COLO668 (cell line): ENCODE measurements around the gene SELENOO.

ENCODE experiments used
- DNase-seq: peaks from one replicate; lab custom pipeline; 2025; ENCODE audit not compliant: unreplicated experiment; lab: John Stamatoyannopoulos, UW

The SELENOO gene

DNA sequence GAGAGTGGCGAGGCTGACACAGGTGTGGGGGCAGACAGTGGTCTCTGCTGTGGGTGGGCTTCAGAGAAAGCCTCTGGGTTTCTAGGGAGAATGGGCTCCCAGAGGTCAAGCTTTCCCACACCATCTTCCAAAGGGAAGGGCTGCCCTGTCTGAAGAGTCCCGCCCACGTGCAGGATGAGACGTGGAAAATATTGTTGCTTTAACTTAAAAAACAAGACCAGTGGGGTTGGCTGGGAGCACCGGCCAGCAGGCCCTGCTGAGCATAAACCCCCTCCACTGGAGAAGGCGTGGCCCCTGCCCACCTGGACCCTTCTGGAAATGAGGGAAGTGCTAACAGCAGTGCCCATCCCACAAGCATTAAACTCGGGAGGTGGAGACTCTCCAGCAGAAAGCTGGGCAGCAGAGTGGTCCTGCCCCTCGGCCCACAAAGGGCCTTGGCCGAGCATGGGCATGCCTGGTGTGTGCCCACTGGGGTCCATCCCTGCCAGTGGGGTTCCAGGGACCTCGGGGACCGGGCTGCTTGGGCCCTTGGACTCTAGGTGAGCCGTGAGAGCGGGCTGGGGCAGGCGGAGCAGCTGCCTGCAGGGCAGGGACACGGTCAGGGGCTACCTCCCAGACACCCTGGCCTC is 15.4 kb downstream of the SELENOO start:
- DNase-seq: no peak

DNA sequence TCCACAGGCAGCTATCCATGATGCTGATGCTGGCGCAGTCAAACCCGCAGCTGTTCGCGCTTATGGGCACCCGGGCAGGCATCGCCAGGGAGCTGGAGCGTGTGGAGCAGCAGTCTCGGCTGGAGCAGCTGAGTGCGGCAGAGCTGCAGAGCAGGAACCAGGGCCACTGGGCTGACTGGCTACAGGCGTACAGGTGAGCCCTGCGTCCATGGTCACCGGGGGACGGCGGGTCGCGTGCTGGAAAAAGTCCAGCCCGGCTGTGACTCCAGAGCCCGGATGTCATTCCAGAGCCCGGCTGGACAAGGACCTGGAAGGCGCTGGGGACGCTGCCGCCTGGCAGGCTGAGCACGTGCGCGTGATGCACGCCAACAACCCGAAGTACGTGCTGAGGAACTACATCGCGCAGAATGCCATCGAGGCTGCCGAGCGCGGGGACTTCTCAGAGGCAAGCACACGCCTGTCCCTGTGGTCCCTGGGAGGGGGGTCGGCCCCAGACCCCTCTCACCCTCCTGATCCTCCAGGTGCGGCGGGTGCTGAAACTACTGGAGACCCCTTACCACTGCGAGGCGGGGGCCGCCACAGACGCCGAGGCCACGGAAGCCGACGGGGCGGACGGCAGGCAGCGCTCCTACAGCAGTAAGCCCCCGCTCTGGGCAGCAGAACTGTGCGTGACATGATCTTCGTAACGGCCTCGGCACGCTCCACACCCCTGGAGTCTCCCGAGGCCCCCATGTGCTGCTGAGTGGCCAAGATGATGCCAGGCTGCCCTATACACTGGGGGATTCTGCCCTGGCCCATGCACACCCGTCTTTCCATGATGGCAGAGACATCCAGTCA is 16.1 kb downstream of the SELENOO start:
- no peak for DNase-seq

DNA sequence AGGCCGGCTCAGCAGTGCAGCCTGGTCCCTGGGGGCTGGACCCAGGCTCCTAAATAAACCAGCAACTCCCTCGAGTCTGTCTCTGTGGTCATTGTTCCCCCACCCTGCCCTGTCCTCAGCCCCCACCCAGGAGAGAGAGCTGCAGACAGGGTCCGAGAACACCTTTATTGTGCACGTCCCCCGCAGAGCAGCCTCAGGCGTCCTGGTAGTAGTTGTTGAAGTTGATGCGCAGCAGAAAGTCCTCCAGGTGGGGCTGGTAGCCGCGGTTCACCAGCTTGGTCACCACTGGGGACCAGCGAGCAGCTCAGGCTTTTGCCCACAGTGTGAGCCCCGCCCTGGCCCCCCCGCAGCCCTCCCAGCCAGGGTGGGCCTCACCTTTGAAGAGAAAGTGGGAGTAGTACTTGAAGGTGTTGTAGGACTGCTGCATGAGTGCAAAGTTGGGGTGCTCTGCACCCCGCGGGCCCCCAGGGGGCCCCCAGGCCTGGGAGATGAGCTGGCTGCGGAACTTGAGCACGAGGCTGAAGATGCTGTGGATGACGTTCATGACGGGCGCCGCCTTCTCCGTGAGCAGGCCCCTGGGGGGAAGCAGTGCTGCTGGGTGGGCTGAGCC is 16.8 kb downstream of the SELENOO start:
- no peak for DNase-seq

DNA sequence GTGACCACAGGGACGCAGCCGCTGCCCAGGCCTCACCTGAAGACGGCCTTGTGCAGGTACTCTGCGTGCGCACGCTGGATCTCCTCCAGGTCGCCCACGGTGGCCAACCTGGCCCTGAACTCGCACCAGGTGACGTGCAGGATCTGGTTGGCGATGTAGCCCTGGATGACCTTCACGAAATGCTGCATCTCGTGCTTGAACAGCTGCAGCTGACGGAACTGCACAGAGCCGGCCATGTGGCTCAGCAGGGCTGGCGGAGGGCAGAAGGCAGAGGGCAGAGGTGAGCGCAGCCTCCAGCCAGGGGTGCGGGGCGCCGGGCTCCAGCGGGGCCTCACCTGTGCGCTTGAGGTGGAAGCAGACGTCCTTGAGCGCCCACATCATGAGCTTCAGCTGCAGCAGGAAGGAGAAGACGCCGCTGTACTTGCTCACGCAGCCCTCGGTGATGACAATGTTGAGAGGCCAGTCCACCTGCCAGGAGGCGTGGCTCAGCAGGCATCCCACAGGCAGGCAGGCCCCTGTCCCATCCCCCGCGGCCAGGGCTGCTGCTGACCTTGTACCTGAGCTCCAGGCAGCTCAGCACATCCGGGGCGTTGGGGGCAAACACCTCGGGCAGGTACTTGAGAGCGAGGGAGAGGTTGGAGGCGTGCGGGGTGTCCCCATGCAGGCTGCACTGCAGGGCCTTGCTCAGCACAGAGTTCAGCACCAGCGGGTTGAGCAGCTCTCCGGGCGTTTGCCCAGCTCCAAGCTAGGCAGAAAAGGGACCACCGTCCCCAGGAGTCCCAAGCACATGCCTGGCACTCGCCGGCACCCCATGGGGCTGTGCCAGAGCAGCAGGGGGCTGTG is 17.6 kb downstream of the SELENOO start:
- peak; percentile 71 for DNase-seq

DNA sequence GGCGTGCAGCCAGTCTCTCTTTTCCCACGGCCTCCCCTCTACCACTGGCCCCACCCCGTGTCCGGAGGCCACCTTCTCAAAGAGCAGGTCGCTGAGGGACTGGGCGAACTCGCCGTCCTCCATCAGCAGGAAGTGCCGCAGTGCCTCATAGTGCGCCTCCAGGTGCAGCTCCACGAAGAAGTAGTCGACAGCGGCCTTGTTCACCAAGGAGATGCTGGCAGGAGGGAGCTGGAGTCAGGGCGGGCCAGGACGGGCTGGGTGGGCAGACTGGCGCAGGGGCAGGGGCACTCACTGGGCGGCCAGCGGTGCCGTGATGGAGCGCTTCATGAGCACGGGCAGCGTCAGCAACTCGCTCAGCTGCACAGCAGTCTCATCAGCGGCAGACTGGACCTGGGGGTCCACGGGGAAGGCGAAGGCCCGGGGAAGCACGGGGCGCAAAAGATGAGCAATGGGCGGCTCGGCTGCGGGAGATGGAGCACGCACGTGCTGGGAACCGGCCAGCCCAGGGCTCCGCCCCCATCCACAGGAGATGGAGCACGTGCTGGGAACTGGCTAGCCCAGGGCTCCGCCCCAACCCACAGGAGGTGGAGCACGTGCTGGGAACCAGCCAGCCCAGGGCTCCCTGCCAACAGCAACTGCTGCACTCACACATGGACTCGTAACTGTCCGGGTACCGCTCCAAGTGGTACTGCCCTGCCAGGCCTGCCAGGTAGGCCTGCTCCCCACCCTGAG is 18.4 kb downstream of the SELENOO start:
- peak; percentile 84 for DNase-seq

DNA sequence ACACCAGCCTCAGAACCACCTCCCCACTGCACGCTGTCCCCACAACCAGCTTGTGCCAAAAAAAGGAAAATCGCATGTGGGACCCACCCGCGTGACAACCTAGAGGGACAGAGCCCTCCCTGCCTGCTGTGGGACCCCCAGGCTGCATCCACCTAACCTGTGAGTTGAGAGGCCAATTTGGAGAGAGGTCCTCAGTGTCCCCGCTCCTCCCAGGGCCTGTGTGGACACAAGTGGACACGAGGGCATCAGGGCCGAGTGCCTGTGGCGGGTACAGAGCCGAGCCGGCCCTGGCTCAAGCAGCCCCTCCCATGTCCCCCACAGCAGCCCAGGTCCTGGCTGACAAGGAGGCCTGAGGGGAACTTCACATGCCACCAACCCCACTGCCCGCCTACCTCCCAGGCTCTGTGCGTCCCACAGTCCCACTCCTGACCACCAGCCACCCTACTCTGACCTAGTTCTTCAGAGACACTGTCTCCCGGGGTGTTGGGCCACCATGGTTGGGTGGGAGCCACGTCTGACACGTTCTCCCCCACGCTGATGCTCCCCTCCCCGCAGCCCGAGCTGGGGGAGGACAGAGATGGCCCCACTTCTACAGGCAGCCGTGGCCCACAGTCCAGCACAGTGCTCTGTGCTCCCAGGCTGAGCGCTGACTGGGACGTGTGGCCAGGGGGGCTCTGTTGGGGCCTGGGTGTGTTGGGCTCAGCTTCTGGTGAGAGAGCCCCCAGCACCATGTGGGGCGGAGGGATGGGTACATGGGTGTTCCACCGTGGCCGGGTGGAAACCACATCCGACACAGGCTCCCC is 19.2 kb downstream of the SELENOO start:
- no peak for DNase-seq

DNA sequence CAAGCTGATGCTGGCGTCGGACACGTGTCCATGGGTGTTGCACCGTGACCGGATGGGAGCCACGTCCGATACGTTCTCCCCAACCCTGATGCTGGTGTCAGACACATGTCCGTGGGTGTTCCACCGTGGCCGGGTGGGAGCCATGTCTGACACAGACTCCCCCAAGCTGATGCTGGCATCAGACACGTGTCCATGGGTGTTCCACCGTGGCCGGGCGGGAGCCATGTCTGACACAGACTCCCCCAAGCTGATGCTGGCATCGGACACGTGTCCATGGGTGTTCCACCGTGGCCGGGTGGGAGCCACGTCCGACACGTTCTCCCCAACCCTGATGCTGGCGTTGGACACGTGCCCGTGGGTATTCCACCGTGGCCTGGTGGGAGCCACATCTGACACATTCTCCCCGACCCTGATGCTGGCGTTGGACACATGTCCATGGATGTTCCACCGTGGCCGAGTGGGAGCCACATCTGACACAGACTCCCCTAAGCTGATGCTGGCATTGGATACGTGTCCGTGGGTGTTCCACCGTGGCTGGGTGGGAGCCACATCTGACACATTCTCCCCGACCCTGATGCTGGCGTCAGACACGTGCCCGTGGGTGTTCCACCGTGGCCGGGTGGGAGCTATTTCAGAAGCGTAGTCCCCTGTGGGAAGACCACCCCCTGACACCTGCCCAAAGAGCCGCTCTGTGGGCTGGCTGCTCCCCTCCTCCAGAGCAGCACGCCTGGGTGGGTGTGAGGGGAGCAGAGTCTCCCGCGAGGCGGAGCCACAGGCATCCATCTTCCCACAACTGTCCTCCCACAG is 20.0 kb downstream of the SELENOO start:
- no peak for DNase-seq

DNA sequence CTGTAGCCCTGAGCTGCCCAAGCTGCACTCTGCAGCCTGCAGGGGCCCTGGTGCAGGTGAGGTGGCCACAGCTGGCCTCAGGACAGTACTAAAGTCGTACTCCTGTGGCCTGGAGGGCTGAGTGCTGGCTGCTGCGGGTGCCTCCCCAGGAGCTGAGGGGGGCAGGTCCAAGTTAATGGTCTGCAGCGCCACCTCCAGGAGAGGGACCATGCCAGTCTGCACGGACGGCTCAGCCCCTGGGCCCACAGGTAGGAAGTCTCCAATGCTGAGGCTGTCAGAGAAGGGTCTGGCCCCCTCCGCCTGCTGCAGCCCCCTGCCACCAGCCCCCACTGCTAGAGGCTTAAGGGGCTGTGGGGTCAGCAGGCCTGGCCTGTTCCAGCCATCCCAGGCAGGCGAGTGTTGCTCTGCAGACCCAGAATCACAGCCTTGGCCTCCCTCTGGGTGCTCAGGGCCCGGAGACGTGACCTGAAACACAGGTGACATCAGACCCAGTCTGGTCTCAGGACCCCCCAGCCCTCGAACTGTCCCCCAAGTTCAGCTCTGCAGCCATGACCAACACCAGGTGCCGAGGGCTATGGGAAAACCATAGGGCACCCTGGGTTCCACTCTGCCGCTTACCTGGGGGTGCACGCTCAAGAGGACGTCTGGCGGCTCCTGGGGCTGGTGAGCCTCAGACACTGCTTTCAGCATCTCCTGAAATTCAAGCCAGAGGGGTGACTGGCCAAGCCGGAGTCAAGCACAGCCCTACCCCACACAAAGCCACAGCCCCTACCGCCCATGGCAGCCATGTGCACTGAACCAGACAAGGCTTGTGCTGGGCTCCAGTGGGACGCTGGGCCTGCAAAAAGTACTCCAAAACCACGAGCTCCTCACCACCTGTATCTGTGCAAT is 20.8 kb downstream of the SELENOO start:
- DNase-seq: no peak

DNA sequence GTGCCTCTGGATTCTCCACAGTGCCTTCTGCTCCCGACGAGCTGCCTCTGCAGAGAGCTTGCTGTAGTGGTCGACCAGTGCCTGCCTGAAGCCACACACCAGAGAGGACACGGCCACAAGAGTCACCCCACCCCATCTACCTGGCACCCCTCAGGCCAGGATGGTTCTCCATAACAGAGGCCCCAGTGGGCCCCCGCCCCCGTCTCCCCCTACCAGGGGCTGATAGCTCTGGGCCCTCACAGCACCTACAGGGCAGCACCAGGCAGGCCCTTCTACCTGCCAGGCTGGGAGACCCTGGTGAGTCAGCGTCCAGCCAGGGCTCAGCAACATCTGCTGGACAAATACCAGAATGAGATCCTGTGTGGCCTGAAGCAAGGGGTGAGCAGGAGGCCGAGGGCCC is 21.7 kb downstream of the SELENOO start:
- DNase-seq: no peak

DNA sequence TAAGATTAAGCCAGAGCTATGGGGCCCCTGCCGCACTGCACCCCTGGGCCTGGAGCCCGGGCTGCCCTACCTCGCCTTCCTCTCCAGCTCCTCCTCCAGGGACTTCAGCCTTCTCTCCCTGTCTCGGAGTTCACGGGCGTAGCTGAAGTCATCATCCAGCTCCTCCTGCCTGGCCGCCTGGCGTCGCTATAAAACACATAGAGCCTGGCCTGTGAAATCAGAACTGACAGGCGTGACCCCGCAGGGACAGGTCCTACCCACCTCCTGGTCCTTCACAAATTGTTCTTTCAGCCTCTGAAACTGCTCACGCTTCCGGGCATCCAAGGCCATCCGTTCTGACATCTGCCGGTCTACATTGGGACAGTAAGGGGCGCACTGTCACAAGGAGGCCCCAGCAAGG is 23.3 kb downstream of the SELENOO start:
- DNase-seq: no peak

DNA sequence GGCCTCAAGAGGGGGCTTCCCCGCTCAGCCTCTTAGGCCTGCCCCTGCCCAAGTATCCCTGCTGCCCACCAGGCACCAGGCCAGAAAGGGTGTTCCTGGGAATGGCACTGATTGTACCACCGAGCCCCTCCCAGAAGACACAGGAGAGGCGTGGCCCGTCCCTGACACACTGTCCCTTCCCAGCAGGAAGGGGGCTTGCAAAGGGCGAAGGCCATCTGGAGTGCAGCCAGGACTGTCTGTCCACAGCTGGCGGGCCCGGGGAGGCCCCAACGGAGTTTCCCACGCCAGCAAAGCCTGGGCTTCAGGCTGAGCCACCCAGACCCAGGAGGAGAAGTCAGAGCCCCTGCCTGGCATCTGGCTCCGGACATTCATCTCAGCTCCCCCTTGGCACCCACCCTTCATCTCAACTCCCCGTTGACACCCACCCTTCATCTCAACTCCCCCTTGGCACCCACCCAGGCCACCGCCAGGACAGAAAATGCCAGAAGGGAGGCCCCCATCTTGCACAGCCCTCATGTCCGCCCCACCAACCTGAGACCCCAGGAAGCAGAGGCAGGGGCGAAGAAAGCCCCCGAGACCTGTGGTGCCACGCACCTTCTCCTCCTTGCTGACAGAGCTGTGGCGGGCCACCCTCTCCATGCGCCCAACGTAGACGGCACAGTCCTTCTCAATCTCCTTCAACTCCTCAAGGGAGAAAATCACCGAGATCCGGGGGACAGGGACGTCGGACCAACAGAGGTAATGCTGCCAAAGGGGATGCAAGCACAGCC is 24.6 kb downstream of the SELENOO start:
- no peak for DNase-seq

DNA sequence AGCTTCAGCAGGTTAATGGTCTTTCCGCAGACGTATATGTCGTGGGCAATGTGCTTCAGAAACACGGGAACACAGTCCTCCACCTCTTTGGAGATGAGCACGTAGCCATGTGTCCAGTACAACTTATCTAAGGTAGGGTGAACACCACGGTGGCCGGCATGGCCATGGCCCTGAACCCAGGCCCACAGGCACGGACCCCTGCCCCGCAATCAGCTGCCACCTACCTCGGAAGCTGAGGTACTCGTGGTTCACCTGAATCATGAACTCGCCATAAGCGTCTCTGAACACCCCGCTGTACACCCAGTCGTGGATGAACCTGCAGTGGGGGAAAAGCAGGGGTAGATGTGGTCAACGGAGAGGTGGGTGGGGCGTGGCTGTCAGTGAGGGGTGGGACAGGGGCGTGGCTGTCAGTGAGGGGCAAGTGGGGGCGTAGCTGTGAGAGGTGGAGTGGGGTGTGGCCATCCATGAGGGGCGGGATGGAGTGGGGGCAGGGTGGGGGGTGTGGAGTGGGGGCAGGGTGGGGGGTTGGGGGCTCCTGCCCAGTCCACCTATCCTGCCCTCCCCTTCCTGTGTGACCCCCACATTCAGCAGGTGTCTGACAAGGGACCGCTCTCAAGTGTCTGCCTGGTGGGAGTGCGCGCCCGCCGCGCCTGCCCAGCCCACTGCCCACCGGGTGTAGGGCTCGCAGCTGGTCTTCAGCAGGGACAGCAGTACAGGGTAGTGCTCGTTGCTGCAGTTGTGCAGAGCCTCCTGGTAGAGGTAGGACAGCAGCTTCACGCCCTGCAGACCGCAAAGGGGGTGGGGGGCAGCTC is 25.5 kb downstream of the SELENOO start:
- no peak for DNase-seq

DNA sequence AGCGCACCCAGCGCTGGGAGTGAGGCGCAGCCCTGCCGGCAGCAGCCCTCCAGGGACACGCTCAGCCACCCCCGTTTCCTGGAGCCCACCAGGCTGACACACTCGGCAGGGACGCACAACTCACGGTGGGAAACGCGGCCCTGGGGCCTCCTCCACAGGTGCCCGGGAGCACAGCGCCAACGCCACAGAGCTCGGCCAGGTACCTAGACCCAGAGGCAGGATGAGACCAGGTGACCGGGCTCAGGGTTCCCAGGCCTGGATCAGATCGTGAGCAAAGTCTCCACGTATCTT is 26.0 kb downstream of the SELENOO start:
- no peak for DNase-seq

DNA sequence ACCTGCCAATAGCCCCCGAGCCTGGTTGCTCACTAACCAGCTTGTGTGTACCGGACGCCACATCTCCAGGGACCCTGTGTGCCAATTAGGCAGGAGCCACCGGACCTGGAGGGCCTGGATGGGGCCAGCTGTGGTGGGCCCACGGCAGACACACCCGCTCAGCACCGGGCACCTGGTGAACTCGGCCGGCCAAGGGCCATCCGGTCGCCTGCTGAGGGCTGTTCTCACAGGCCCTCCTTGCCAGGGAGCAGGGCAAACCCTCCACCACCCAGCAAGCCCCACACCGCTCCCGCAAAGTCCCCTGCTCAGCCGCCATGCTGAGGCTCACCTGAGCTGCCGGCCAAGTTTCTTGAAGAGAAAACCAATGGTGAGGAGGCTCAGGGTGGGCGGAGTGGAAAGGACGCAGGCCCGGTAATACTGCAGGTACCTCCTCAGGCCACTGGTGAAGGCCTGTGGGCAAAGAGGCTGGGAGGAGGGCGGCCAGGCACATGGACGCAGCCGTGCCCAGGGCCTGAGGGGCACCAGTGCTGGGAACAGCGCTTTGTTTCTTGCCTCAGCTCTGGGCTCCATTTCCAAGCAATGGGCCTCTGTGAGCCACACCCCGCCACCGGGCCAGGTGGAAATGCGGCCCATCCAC is 26.9 kb downstream of the SELENOO start:
- DNase-seq: no peak

DNA sequence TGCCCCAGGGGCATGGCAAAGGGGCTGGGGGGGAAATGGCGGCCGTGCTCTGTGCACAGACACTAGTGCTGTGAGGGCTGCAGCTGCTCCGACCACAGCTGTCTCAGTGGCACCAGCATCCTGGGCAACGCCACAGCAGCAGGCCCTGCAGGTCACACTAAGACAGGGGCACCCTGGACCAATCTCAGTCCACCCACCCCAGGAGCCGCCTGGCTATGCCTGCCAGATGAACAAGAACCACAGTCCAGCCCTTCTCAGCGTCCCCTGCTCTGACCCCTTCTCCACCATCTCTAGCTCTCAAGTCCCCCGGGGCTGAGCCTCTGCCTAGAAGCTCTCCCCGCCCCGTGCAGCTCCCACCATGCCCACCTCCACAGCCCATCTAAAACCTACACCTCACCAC is 27.6 kb downstream of the SELENOO start:
- DNase-seq: no peak

DNA sequence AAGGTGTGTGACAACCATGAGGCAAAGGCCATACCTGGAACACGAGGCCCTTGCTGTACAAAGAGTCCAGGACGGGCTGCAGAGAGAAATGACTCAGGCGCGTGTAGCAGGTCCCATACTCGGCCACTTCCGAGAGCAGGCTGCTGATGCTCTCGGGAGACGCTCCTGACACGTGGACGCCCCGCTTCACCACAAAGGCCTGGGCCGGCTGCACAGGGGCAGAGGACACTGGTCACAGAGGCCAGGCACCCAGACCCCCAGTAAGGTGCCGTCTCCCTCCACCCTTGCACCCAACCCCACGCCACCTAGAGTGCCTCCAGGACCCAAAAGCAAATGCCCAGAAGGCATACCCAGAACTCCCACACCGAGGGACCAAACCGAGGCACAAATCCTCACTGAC is 28.6 kb downstream of the SELENOO start:
- no peak for DNase-seq
